ENCODE measurements around the gene ROBO1. TPM values are rescaled to one million over a fixed set of nuclear protein-coding genes. Genes with fewer than 3 reads are reported as not detected.

ROBO1 gene
- total RNA-seq, 3 donors from 2014 or later: 12.7 to 50.7 (median 23.6) TPM

- intact Hi-C loops (cut with DNase I; ENCODE audit: low total_unique reads): no loop called here
- H3K4me1 ChIP-seq: no peaks in the 10 kb centered on the region
- no peaks in the 10 kb centered on the region for H3K9me3 ChIP-seq
- no peak overlapping the region for H3K4me3 ChIP-seq
- TF ChIP-seq POLR2AphosphoS5 (IDR thresholded peaks at IDR 0.05): no peak
- no peak for TF ChIP-seq POLR2A (IDR thresholded peaks at IDR 0.05)
- no peak for TF ChIP-seq CTCF (IDR thresholded peaks at IDR 0.05)
- H3K36me3 ChIP-seq: no peaks in the 10 kb centered on the region
- no peak for DNase-seq (ENCODE audit: low spot score in 2 of 2)
- no peak overlapping the region for H3K27ac ChIP-seq
- H3K27me3 ChIP-seq: no peaks in the 10 kb centered on the region
Observed at GRCh38 chr3:78721771-78722543, 1045.8 kb downstream of the ROBO1 start.

GRCh38 chr3:78718707-78719106 is 1049.1 kb downstream of the ROBO1 start:
- TF ChIP-seq CTCF (IDR thresholded peaks at IDR 0.05) (no peak), POLR2AphosphoS5 (IDR thresholded peaks at IDR 0.05) (no peak), POLR2A (IDR thresholded peaks at IDR 0.05) (no peak)
- H3K27me3 ChIP-seq: no peaks in the 10 kb centered on the region
- no peaks in the 10 kb centered on the region for H3K36me3 ChIP-seq
- H3K27ac ChIP-seq: no peak overlapping the region
- DNase-seq (ENCODE audit: low spot score in 2 of 2): no peak
- no peak overlapping the region for H3K4me3 ChIP-seq
- H3K4me1 ChIP-seq: no peaks in the 10 kb centered on the region
- intact Hi-C loops (cut with DNase I; ENCODE audit: low total_unique reads): no loop called here
- no peaks in the 10 kb centered on the region for H3K9me3 ChIP-seq

GRCh38 chr3:78717041-78717440 is 1050.8 kb downstream of the ROBO1 start:
- no peaks in the 10 kb centered on the region for H3K4me1 ChIP-seq
- no peak overlapping the region for H3K27ac ChIP-seq
- intact Hi-C loops (cut with DNase I; ENCODE audit: low total_unique reads): no loop called here
- no peak overlapping the region for H3K4me3 ChIP-seq
- DNase-seq (ENCODE audit: low spot score in 2 of 2): no peak
- H3K27me3 ChIP-seq: no peaks in the 10 kb centered on the region
- no peaks in the 10 kb centered on the region for H3K36me3 ChIP-seq
- TF ChIP-seq POLR2A (IDR thresholded peaks at IDR 0.05) (no peak), CTCF (IDR thresholded peaks at IDR 0.05) (no peak), POLR2AphosphoS5 (IDR thresholded peaks at IDR 0.05) (no peak)
- H3K9me3 ChIP-seq: no peaks in the 10 kb centered on the region

DNA sequence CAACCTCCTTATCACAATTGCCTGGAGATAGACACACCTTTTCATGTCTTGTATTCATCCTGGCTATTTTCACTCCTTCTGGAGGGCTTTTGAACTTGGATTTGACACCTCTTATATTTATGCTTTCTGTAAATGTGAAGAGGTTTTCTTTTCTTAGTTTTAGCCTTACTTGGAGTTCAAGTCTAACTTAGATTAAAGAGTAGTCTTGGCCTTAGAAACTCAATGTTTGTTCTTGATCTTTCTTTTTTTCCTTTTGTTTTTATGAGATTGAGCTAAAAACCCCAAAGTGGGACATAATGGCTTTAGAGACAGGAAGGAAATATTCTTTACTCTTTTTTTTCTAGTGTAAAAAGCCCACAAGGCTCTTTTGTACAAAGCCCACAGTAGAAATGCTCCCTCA is 1054.9 kb downstream of the ROBO1 start:
- no peak for DNase-seq (ENCODE audit: low spot score in 2 of 2)
- Histone ChIP-seq H3K36me3 (no peaks in the 10 kb centered on the region), H3K9me3 (no peaks in the 10 kb centered on the region), H3K4me1 (no peaks in the 10 kb centered on the region), H3K4me3 (no peak overlapping the region), H3K27me3 (no peaks in the 10 kb centered on the region), H3K27ac (no peak overlapping the region)
- TF ChIP-seq CTCF (IDR thresholded peaks at IDR 0.05) (no peak), POLR2AphosphoS5 (IDR thresholded peaks at IDR 0.05) (no peak), POLR2A (IDR thresholded peaks at IDR 0.05) (no peak)
- intact Hi-C loops (cut with DNase I; ENCODE audit: low total_unique reads): no loop called here

DNA sequence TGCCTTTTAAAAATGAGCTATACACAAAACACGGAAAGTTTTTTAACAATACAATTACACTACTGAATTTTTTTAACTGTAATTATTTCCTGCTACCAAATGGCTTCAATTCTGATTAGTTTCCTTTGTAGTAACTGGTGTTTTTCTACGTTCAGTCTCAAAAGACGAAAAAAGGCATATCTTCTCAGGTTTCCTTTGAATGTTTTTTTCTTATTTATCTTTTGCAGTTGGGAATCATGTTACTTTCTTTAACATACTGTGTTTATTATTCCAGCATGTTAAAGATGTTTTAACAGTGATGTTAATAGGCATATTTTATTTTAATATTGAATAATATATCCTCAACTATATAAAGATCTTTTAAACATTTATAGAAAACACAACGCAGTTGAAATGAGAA is 1055.5 kb downstream of the ROBO1 start:
- TF ChIP-seq POLR2AphosphoS5 (IDR thresholded peaks at IDR 0.05) (no peak), POLR2A (IDR thresholded peaks at IDR 0.05) (no peak), CTCF (IDR thresholded peaks at IDR 0.05) (no peak)
- no peaks in the 10 kb centered on the region for H3K27me3 ChIP-seq
- no peaks in the 10 kb centered on the region for H3K9me3 ChIP-seq
- no peak overlapping the region for H3K4me3 ChIP-seq
- no peak for DNase-seq (ENCODE audit: low spot score in 2 of 2)
- intact Hi-C loops (cut with DNase I; ENCODE audit: low total_unique reads): no loop called here
- no peaks in the 10 kb centered on the region for H3K36me3 ChIP-seq
- no peak overlapping the region for H3K27ac ChIP-seq
- H3K4me1 ChIP-seq: no peaks in the 10 kb centered on the region
